Measurements from ENCODE around the gene IDH3G.
A peak's percentile ranks its signal among the peaks of the same experiment; 100 is the strongest.
"Not testable (repeated sequence)": the region's sequence is repeated elsewhere in the genome, so short reads cannot be mapped to it uniquely, and the experiment has no call there.

IDH3G gene

DNA sequence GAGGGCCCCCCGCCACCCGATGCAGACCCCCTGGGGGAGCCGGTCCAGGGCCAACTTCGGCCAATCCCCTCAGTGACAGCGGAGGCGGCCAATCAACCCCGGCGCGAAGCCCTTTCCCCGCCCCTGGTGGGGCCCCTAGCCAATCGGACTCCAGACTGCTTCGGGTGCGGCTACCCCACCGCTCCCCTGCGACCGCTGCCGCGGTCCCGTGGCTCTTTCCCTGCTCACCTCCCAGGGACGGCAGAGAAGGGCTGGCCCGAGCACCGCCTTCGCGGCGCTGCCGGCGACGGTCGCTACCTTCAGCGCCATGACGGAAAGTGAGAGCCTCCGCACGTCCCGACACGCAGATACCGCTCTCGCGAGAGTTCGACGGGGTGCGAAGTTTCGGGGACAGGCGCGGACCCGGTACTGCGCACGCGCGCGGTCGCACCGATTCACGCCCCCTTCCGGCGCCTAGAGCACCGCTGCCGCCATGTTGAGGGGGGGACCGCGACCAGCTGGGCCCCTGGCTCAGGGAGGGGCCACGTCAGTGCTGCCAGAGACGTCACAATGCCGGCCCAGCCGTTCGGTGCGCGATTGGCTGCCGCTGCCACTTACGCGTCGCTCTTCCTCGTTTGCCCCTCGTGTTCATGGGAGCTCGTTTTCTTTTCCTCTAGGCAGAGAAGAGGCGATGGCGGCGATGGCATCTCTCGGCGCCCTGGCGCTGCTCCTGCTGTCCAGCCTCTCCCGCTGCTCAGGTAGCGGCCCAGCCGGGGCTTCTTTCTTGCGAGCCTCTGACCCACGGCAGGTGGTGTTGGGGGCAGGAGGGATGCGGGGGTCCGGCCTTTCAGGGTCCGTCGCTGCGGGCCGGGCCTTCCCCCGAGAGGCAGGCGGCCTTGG lies at the start of gene IDH3G, which contains the start of gene SSR4:
TSS of gene IDH3G (minus strand) at position 358 of the 879 bp plus-strand sequence. CDS start at position 309, 49 bp downstream.
TSS of gene SSR4 (plus strand) at position 651 of the 879 bp plus-strand sequence. CDS start at position 671, 20 bp downstream.
- DNase-seq = peak; percentile 77

DNA sequence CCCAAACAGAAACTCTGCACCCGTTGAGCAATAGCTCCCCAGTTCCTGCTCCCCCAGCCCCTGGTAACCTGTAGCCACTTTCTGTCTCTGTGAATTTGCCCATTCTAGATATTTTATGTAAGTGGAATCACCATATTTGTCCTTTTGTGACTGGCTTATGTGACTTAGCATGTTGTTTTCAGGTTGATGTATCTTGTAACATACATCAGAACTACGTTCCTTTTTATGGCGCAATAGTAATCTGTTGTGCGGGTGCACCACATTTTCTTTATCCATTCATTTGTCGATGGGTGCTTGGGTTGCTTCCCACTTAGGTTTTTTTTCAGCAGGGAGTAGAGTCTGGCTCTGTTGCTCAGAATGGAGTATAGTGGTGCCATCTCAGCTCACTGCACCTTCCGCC lies 42.7 kb upstream of the IDH3G start:
- DNase-seq = no peak

- no peak for DNase-seq
These were observed 38.6 kb upstream of the IDH3G start for GRCh38 chrX:153832728-153833127.

GRCh38 chrX:153831429-153832150 lies 37.4 kb upstream of the IDH3G start:
- DNase-seq = no peak

DNA sequence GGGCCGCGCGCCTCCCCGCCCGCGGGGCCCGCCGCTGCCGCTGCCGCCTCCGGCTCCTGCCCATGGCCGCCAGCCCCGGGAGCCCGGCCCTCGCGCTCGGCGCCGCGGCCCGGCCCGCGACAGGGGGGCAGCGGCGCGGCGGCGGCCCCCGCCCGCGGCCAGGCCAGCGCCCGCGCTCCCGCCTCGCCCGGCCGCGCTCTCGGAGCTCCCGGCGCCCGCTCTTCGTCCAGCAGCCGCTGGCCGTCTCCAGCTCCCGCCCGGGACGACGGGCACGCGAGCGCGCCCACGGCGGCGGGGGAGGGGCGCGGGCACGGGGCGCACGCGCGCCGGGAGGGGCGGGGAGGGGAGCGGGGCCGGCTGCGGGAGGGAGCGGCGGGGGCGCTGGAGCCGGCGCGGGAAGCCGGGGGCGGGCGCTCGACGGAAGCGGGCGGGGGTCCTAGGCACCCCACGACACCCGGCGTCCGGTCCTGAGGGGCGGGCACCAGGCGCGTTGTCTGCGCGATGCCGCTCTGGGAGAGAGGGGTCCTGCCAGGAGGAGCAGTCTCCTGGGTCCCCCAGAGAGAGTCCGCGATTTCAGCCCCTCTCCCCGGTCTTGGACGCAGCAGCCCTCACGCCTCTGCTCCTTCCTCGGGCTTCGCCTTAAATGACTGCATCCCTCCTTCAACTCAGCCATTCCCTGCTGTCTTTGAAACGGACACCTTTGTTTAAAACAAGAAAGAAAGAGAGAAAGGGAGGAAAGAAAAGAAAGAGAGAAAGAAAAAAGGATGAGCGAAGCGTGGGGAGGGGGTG lies 36.7 kb upstream of the IDH3G start:
- no peak for DNase-seq

GRCh38 chrX:153829799-153830639 lies 35.8 kb upstream of the IDH3G start, which contains the start of gene PDZD4:
Gene PDZD4, minus strand, starts transcription at chrX:153830544. Its CDS starts 246 bp downstream, at chrX:153830298.
- DNase-seq = no peak

DNA sequence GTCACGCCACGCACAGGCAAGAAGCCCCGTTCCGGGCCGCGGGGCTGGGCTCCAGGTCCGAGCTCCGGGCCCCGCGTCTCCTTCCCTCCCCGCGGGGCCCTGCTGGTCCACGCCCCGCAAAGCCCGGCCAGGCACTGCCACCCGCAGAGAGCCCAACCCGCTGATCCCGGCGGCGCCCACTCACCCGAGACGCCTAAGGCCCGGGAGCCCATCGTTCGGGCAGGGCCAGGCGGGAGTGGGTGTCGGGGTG lies 35.3 kb upstream of the IDH3G start:
- no peak for DNase-seq

DNA sequence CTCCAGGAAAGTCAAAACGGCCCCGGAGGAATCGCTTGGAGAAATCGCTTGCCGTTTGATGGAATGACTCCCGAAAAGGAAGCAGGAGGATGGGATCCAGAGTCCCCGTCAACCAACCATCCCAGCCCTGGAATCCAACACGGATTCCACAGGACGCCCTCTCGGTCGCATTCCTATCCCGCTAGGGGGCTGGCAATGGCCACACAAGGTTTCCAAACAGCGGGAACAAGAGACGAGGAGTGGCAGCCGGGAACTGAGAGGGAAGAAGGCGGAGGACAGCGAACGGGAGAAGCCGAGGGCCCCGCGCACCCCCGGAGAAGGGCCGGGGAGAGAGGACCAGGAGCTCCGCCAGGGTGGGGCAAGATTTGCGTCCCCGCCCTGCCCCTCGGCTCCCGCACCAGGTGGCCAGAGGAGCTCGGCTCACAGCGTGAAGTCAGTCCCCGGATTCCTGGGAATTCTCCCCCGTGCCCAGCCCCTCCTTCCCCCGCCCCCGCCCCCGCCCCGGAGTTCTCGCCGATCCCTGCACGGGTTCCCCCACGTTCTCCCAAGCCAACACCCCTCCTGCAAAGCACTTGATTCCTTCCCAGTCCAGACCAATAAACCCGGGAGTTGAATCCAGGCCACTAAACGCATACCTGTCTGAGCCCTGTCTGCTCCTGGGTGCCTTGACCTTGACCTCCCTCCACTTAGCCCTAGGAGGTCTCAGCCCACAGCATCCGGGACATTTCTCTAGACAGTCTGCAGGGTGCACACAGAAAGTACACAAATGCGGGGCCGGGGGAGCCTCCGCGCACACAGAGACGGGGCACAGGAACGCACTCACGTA lies 34.8 kb upstream of the IDH3G start:
- DNase-seq = no peak

- no peak for DNase-seq
These were observed 34.1 kb upstream of the IDH3G start for GRCh38 chrX:153828308-153828707.

- DNase-seq = no peak
These were observed 33.7 kb upstream of the IDH3G start for GRCh38 chrX:153827903-153828302.

GRCh38 chrX:153827016-153827415 lies 32.8 kb upstream of the IDH3G start:
- no peak for DNase-seq

GRCh38 chrX:153825042-153825441 lies 30.9 kb upstream of the IDH3G start:
- DNase-seq = no peak

GRCh38 chrX:153824348-153824747 lies 30.2 kb upstream of the IDH3G start:
- DNase-seq = no peak

GRCh38 chrX:153821066-153821465 lies 26.9 kb upstream of the IDH3G start:
- DNase-seq = no peak

DNA sequence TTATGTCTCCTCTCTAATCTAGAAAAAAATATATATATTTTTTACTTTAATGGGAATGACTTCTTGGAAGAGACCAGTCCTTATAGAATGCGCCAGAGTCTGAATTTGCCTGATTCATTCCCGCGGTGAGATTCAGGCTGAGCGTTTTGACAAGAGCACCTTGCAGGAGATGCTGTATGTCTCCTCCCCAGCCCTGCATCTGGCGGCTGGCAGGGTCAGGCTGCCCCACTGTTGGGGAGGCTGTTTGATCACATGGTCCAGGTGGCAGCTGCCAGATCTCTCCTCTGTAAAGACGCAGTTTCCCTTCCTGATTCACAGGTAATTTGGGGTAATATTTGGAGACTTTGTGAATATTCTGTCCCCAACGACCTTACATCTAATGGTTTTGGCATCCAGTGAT lies 26.4 kb upstream of the IDH3G start:
- DNase-seq = no peak

GRCh38 chrX:153819384-153820040 lies 25.3 kb upstream of the IDH3G start:
- DNase-seq = no peak

DNA sequence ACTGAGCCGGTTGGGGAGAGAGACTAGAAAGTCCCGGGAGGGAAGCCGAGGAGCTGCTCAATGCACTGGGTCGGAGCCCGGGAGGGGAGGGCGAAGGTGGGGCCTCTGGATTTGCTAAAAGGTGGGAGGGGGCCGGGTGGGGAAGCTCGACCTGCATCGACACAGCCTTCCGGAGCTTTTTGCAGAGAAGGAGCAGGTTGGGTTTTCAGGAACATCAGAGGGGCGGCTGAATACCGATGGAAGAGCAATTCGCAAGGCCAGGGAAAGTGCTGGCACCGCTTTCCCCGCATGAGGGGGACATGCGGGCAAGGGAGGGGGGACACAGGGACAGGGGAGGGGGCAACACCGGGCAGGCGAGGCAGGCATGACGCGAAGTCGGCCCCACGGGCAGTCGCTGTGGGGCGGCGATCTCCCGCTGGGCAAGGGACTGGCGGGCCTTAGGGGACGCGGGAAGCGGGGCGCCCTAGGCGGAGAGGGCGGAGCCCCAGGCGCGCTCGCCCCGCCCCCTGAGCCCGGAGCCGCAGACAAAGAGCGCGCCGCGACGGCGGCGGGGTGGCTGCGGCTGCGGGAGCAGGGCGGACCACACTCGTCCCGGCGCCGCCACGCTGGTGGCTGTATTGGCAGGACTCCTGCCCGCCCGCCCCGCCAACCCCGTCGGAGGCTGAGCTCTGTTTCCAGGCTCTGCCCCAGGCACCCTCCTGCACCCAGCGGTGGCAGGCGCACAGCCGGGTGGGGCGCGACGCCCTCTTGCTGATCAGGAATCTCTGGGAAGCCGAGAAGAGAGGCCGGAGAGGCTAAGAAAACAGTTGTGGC lies 24.6 kb upstream of the IDH3G start:
- DNase-seq = no peak

- not testable (repeated sequence) for DNase-seq
These were observed 23.9 kb upstream of the IDH3G start for GRCh38 chrX:153818064-153818463.

DNA sequence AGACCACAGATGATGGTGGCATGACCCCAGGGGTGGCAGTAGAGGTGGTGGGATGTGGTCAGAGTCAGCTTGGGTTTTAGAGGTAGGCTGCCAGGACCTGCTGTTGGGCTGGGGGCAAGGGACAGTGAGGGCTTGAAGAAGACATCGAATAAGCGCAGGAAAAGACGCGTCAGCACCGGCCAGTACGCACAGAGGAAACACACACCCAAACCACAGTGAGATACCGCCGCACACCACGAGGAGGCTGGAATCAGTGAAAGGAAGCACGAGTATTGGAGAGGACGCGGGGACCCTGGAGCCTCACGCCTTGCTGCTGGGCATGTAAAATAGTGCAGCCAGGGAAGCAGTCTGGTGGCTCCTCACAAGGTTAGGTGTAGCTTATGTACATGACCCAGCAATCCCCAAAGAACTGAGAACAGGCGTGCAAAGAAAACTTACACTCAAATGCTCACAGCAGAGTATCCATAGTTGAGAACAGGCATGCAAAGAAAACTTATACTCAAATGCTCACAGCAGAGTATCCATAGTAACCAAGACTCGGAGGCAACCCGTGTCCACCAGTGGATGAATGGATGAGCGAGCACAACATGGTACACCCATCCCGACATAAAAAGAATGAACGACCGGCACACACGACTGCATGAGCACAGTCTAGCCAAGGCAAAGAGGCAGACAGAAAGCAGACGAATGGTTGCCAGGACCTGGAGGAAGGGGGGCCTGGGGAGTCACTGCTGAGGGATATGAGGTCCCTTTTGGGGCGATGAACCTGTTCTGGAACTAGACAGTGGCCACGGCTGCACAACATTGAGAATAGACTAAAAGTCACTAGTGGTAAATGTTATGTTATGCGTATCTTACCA lies 22.9 kb upstream of the IDH3G start:
- DNase-seq = no peak
